ENCODE measurements around the gene RFWD3. TPM values are rescaled to one million over a fixed set of nuclear protein-coding genes. Genes with fewer than 3 reads are reported as not detected.

RFWD3 gene
- total RNA-seq, 4 donors from 2014 or later, result 6.8 to 13.3 (median 10.1) TPM

GRCh38 chr16:74635303-74635702, 31.4 kb downstream of the RFWD3 start:
- Histone ChIP-seq H3K4me1 (no peaks in the 10 kb centered on the region), H3K36me3 (peaks cover 54 to 97% (median 84%) of the 10 kb centered on the region in 4 donors), H3K4me3 (no peak overlapping the region), H3K27ac (replicated peaks in 1 of 4) (no peak overlapping the region), H3K9me3 (no peaks in the 10 kb centered on the region), H3K27me3 (no peaks in the 10 kb centered on the region)
- WGBS, result 78% methylated on average over 5 of the region's 5 CpGs
- DNase-seq (ENCODE audit: extremely low spot score), result no peak
- intact Hi-C loops (cut with DNase I), result no loop called here
- TF ChIP-seq EP300 (IDR thresholded peaks at IDR 0.05) (no peak), POLR2AphosphoS5 (IDR thresholded peaks at IDR 0.05) (no peak), POLR2A (IDR thresholded peaks at IDR 0.05; ENCODE audit: low read depth) (no peak)
- TF ChIP-seq, protein P1, sequence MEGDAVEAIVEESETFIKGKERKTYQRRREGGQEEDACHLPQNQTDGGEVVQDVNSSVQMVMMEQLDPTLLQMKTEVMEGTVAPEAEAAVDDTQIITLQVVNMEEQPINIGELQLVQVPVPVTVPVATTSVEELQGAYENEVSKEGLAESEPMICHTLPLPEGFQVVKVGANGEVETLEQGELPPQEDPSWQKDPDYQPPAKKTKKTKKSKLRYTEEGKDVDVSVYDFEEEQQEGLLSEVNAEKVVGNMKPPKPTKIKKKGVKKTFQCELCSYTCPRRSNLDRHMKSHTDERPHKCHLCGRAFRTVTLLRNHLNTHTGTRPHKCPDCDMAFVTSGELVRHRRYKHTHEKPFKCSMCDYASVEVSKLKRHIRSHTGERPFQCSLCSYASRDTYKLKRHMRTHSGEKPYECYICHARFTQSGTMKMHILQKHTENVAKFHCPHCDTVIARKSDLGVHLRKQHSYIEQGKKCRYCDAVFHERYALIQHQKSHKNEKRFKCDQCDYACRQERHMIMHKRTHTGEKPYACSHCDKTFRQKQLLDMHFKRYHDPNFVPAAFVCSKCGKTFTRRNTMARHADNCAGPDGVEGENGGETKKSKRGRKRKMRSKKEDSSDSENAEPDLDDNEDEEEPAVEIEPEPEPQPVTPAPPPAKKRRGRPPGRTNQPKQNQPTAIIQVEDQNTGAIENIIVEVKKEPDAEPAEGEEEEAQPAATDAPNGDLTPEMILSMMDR (IDR thresholded peaks at IDR 0.05), result no peak

DNA sequence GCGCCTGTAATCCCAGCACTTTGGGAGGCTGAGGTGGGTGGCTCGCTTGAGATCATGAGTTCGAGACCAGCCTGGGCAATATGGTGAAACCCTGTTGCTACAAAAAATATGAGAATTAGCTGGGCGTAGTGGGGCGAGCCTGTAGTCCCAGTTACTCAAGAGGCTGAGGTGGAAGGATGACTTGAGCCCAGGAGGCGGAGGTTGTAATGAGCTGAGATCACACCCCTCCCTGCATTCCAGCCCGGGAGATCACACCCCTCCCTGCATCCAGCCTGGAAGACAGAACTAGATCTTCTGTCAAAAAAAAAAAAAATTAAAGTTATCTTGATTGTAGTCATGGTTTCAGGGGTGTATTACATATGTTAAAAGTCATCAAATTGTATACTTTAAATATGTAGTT, 33.0 kb downstream of the RFWD3 start:
- H3K27ac ChIP-seq (replicated peaks in 1 of 4), result no peak overlapping the region
- H3K4me3 ChIP-seq, result no peak overlapping the region
- H3K36me3 ChIP-seq, result peaks cover 60 to 98% (median 85%) of the 10 kb centered on the region in 4 donors
- H3K27me3 ChIP-seq, result no peaks in the 10 kb centered on the region
- 81% methylated on average over 7 of the region's 7 CpGs for WGBS
- intact Hi-C loops (cut with DNase I), result no loop called here
- DNase-seq (ENCODE audit: extremely low spot score), result no peak
- H3K4me1 ChIP-seq, result no peaks in the 10 kb centered on the region
- TF ChIP-seq POLR2A (IDR thresholded peaks at IDR 0.05; ENCODE audit: low read depth), result no peak
- TF ChIP-seq, protein P1 (IDR thresholded peaks at IDR 0.05), result no peak
- no peak for TF ChIP-seq POLR2AphosphoS5 (IDR thresholded peaks at IDR 0.05)
- no peak for TF ChIP-seq EP300 (IDR thresholded peaks at IDR 0.05)
- H3K9me3 ChIP-seq, result no peaks in the 10 kb centered on the region

- Histone ChIP-seq H3K27me3 (no peaks in the 10 kb centered on the region), H3K9me3 (no peaks in the 10 kb centered on the region), H3K4me3 (no peak overlapping the region), H3K4me1 (peaks cover 7 to 13% (median 11%) of the 10 kb centered on the region in 4 donors), H3K27ac (replicated peaks in 1 of 4) (no peak overlapping the region), H3K36me3 (peaks cover 64 to 100% (median 94%) of the 10 kb centered on the region in 4 donors)
- TF ChIP-seq POLR2AphosphoS5 (IDR thresholded peaks at IDR 0.05), result no peak
- no peak for TF ChIP-seq POLR2A (IDR thresholded peaks at IDR 0.05; ENCODE audit: low read depth)
- TF ChIP-seq EP300 (IDR thresholded peaks at IDR 0.05), result no peak
- TF ChIP-seq, protein P1 (IDR thresholded peaks at IDR 0.05), result no peak
- DNase-seq (ENCODE audit: extremely low spot score), result no peak
- intact Hi-C loops (cut with DNase I), result loop anchor here (10.0 kb wide), 2 partner anchors 143 to 323 kb away; no protein-coding TSS in a partner anchor
- WGBS, result 77% methylated on average over 6 of the region's 6 CpGs
Observed at GRCh38 chr16:74627506-74628220, 39.0 kb downstream of the RFWD3 start.

- no peaks in the 10 kb centered on the region for H3K9me3 ChIP-seq
- intact Hi-C loops (cut with DNase I), result loop anchor here (10.0 kb wide), 2 partner anchors 142 to 322 kb away; no protein-coding TSS in a partner anchor
- no peak overlapping the region for H3K27ac ChIP-seq (replicated peaks in 1 of 4)
- TF ChIP-seq EP300 (IDR thresholded peaks at IDR 0.05) (no peak), POLR2AphosphoS5 (IDR thresholded peaks at IDR 0.05) (no peak), POLR2A (IDR thresholded peaks at IDR 0.05; ENCODE audit: low read depth) (no peak)
- TF ChIP-seq, protein P1 (IDR thresholded peaks at IDR 0.05), result no peak
- H3K4me3 ChIP-seq, result no peak overlapping the region
- peaks cover 7 to 13% (median 11%) of the 10 kb centered on the region in 4 donors for H3K4me1 ChIP-seq
- no peaks in the 10 kb centered on the region for H3K27me3 ChIP-seq
- WGBS, result 0% methylated on average over 1 of the region's 1 CpG
- DNase-seq (ENCODE audit: extremely low spot score), result no peak
- H3K36me3 ChIP-seq, result peaks cover 56 to 100% (median 93%) of the 10 kb centered on the region in 4 donors
Observed at GRCh38 chr16:74626741-74627416, 39.8 kb downstream of the RFWD3 start.
